Right lobe of liver (tissue), 4 donors: Measurements from ENCODE around the gene DKK2.

Experiments used
- POLR2A ChIP-seq: fragments of 450-650 bp; IDR thresholded peaks from one replicate; pipeline ENCODE4 v1.6.1; 2017; ENCODE audit warnings: antibody characterized with exemption, mild to moderate bottlenecking
- TF ChIP-seq, protein P1 (sequence below), 4 donors: fragments of 200-600 bp in 3 of 4; fragments of 450-650 bp in 1 of 4; IDR thresholded peaks; one replicate each; pipeline versions ENCODE4 v1.5.1 to v1.8.0; 2016 to 2022; ENCODE audit warnings: antibody characterized with exemption in 4 of 4, mild to moderate bottlenecking in 2 of 4
- donor health status: DM: no; HTN: no; CAD: no.
- donor health status: DM: no; HTN: no; CAD: no.
- donor health status: DM: no; HTN: yes; CAD: no.

DNA sequence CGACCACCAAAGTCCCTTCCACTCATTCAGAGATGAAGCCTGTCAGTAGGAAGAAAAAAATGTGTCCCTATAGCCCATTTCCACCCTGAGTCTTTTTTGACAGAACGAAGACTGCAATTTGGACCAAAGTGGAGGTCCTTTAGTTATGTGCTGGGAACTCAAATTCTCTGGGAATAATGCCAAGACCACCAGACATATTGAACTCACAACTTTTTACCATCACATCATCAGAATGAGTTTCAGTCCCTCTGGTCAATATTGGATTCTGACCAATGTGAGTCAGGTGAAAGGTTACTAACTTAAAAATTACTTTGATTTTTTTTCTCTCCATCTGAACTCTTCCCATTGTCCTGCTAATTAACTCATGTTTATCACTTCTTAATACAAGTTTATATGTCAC is 128.9 kb downstream of the DKK2 start:
- TF ChIP-seq, protein P1, sequence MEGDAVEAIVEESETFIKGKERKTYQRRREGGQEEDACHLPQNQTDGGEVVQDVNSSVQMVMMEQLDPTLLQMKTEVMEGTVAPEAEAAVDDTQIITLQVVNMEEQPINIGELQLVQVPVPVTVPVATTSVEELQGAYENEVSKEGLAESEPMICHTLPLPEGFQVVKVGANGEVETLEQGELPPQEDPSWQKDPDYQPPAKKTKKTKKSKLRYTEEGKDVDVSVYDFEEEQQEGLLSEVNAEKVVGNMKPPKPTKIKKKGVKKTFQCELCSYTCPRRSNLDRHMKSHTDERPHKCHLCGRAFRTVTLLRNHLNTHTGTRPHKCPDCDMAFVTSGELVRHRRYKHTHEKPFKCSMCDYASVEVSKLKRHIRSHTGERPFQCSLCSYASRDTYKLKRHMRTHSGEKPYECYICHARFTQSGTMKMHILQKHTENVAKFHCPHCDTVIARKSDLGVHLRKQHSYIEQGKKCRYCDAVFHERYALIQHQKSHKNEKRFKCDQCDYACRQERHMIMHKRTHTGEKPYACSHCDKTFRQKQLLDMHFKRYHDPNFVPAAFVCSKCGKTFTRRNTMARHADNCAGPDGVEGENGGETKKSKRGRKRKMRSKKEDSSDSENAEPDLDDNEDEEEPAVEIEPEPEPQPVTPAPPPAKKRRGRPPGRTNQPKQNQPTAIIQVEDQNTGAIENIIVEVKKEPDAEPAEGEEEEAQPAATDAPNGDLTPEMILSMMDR (IDR thresholded peaks at IDR 0.05), result no peak
- no peak for TF ChIP-seq POLR2A
